ENCODE results near the gene PMM1.
"Not testable (repeated sequence)": the region's sequence is repeated elsewhere in the genome, so short reads cannot be mapped to it uniquely, and the experiment has no call there.

PMM1 gene

DNA sequence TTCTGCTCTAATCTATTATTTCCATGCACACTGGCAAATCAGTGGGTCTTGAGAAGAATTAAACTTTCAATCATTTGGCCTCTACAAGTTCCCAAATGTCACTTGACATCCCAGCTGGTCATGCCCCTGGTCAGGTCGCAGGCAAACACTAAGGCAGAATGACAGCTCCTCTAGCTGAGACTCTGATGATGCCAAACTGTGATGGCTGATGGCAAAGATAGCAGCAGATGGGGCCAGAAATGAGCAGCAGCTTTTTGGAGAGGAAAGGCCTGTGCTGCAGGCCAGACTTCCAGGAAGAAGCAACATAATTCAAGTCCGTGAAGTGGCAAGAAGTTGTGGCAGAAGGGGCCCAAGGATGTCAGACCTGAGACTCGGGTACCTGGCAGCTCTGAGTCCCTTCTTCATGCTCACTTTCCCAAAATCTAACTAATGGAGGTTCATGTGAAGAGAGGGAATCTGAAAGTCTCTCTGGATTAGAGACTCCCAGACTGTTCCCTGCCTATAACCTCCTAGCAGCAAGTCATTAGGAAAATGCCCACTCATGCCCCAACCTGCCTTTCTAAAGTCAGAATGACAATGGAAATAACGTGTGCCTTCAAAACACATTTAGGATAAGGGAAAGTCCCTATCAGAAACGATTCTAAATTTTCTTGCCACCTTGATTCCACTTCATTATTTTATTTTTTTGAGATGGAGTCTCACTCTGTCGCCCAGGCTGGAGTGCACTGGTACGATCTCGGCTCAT is 9.4 kb upstream of the PMM1 start:
- H3K27ac ChIP-seq, result peak overlapping the region; percentile 18
- TF ChIP-seq, protein P1, sequence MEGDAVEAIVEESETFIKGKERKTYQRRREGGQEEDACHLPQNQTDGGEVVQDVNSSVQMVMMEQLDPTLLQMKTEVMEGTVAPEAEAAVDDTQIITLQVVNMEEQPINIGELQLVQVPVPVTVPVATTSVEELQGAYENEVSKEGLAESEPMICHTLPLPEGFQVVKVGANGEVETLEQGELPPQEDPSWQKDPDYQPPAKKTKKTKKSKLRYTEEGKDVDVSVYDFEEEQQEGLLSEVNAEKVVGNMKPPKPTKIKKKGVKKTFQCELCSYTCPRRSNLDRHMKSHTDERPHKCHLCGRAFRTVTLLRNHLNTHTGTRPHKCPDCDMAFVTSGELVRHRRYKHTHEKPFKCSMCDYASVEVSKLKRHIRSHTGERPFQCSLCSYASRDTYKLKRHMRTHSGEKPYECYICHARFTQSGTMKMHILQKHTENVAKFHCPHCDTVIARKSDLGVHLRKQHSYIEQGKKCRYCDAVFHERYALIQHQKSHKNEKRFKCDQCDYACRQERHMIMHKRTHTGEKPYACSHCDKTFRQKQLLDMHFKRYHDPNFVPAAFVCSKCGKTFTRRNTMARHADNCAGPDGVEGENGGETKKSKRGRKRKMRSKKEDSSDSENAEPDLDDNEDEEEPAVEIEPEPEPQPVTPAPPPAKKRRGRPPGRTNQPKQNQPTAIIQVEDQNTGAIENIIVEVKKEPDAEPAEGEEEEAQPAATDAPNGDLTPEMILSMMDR (IDR thresholded peaks at IDR 0.05; ENCODE audit: low read depth, low read length, missing control alignments), result no peak
- in situ Hi-C loops (cut with HindIII; ENCODE audit: low pct_ligation_motif_present, low sequenced_read_pairs), result no loop called here
- no peak for DNase-seq
- peaks cover 38% of the 10 kb centered on the region for H3K36me3 ChIP-seq (replicated peaks)
- no peaks in the 10 kb centered on the region for H3K27me3 ChIP-seq (replicated peaks)
- H3K4me3 ChIP-seq (ENCODE audit: low read depth, low read length), result no peak overlapping the region

DNA sequence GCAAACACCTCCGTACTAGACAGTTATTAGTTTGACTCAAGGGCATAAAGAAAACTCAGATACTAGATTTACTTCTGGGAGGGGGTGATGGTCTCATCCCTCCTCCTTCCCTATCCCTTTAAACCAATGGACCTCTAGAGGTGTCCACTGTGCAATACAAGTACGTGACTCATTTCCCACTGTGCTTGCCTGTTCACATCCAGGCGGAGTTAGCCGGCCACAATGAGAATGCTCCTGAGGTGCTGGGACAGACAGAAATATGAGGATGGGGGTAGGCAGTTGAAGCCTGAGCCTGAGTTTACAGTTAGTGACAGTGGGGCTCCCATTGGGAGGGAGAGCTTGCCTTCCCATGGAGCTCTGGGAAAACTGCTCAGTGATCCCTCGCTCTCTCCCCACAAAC is 8.4 kb upstream of the PMM1 start:
- in situ Hi-C loops (cut with HindIII; ENCODE audit: low pct_ligation_motif_present, low sequenced_read_pairs), result no loop called here
- H3K27ac ChIP-seq, result peak overlapping the region; percentile 18

DNA sequence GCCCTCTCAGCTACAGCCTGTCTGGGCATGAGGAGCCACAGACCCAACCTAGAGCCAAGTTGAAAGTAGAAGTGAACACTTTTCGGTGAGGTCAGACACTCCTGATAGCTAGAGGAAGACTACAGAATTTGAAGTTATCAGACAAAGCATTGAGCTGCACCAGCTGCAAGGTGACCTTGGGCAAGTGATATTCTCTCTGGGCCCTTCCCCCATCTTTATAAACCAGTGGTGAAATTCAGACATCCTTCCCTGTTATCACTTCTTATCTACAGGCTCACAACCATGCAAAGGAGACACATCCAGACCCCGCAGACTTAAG is 8.0 kb upstream of the PMM1 start:
- DNase-seq, result no peak
- TF ChIP-seq, protein P1 (IDR thresholded peaks at IDR 0.05; ENCODE audit: low read depth, low read length, missing control alignments), result no peak
- peaks cover 26% of the 10 kb centered on the region for H3K36me3 ChIP-seq (replicated peaks)
- H3K4me3 ChIP-seq (ENCODE audit: low read depth, low read length), result no peak overlapping the region
- in situ Hi-C loops (cut with HindIII; ENCODE audit: low pct_ligation_motif_present, low sequenced_read_pairs), result no loop called here
- no peak overlapping the region for H3K27ac ChIP-seq
- no peaks in the 10 kb centered on the region for H3K27me3 ChIP-seq (replicated peaks)

More for the DNA sequence above, 8.4 kb upstream of the PMM1 start:
- DNase-seq, result peak; percentile 86
- TF ChIP-seq, protein P1 (IDR thresholded peaks at IDR 0.05; ENCODE audit: low read depth, low read length, missing control alignments), result peak; percentile 27
- Histone ChIP-seq H3K36me3 (replicated peaks) (peaks cover 31% of the 10 kb centered on the region), H3K4me3 (ENCODE audit: low read depth, low read length) (no peak overlapping the region), H3K27me3 (replicated peaks) (no peaks in the 10 kb centered on the region)

DNA sequence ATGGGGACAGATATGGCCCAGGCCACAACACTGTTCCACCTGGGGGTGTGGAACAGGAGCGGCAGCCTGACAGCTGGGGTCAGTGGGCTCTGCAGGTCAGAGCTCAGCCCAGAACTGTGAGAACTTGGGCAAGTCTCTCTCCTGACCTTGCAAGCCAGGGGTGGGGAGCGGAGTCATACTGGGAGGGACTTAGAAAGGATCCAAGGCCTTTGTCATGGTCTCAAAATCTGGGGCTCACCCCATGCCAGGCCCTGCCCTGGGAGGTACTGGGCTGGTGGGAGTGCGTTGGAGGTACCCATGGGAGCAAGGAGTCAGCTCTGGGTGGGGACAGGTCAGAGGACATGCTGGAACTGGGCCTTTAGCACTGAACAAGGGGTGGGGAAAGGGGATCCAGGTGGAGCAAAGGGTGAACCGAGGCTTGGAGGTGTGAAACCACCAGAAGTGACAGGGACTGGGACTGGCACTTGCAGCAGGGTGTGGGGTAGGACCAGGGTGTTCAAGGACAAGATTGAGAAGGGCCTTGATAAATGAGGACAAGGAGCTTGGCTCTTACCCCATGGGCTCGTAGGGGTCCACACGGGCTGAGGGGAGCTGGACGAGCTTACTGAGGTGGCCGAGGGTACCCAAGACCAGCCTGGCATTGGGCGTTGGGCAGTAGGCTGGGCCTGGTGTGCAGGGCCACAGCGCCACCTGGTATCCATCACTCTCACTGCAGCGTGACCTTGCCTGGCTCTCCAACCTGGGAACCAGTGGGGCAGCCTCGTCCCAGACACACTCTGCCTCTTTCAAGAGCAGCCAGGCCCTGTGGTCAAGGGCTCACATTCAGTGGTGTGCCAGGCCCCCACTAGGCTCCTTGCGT is 7.4 kb upstream of the PMM1 start:
- TF ChIP-seq, protein P1 (IDR thresholded peaks at IDR 0.05; ENCODE audit: low read depth, low read length, missing control alignments), result peak; percentile 91
- Histone ChIP-seq H3K27me3 (replicated peaks) (no peaks in the 10 kb centered on the region), H3K27ac (no peak overlapping the region), H3K36me3 (replicated peaks) (peaks cover 22% of the 10 kb centered on the region), H3K4me3 (ENCODE audit: low read depth, low read length) (no peak overlapping the region)
- in situ Hi-C loops (cut with HindIII; ENCODE audit: low pct_ligation_motif_present, low sequenced_read_pairs), result no loop called here
- peak; percentile 22 for DNase-seq

DNA sequence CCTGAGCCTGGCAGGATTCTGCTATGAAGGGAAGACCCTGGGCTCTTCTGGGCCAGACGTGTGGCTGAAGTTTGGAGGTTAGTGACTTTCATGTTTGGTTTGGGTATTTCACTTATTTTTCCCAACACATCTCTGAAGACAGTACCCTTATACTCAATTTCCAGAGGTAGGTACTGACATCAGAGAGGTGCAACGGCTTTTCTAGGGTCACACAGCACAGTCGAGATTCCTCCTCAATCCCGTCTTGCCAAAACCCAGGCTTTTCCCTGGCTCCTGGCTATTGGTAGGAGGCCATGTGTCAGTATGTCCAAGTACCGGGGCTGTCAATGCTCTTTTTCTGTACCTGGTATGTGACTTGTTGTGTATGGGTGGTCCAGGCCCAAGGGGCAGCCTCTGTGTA is 6.1 kb upstream of the PMM1 start:
- in situ Hi-C loops (cut with HindIII; ENCODE audit: low pct_ligation_motif_present, low sequenced_read_pairs), result no loop called here
- Histone ChIP-seq H3K27ac (no peak overlapping the region), H3K36me3 (replicated peaks) (peaks cover 15% of the 10 kb centered on the region), H3K4me3 (ENCODE audit: low read depth, low read length) (no peak overlapping the region), H3K27me3 (replicated peaks) (no peaks in the 10 kb centered on the region)
- TF ChIP-seq, protein P1 (IDR thresholded peaks at IDR 0.05; ENCODE audit: low read depth, low read length, missing control alignments), result no peak
- no peak for DNase-seq

DNA sequence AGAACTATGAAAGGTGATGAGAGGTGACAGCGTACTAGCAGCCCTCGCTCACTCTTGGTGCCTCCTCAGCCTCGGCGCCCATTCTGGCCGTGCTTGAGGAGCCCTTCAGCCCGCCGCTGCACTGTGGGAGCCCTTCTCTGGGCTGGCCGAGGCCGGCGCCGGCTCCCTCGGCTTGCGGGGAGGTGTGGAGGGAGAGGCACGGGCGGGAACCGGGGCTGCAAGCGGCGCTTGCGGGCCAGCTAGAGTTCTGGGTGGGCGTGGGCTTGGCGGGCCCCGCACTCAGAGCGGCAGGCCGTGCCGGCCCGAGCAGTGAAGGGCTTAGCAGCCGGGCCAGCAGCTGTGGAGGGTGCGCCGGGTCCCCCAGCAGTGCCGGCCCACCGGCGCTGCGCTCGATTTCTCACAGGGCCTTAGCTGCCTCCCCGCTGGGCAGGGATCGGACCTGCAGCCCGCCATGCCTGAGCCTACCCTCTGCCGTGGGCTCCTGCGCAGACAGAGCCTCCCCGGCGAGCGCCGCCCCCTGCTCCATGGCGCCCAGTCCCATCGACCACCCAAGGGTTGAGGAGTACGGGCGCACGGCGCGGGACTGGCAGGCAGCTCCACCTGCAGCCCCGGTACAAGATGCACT is 3.8 kb upstream of the PMM1 start:
- H3K36me3 ChIP-seq (replicated peaks); H3K4me3 ChIP-seq (ENCODE audit: low read depth, low read length); in situ Hi-C loops (cut with HindIII; ENCODE audit: low pct_ligation_motif_present, low sequenced_read_pairs); DNase-seq; H3K27ac ChIP-seq; H3K27me3 ChIP-seq (replicated peaks): not testable (repeated sequence)

Data from brain microvascular endothelial cell (primary cell).